Stimulated activated naive CD8-positive, alpha-beta T cell treated with anti-CD3 and anti-CD28 coated beads, Interleukin-15, Interleukin-2, amounts not matched to agents 100 U/mL and 50 U/mL, for 24 hours (primary cell): ENCODE results near the gene SLC9A2.

Experiments
- ATAC-seq: fragments of 150-1000 bp; cut with Tn5 transposase; one replicate; pipeline ENCODE4 v1.10.0; 2021
- DNase-seq: peaks from one replicate; pipeline ENCODE4 v3.0.0; 2021

Gene SLC9A2

GRCh38 chr2:102726128-102727087 is 107.1 kb downstream of the SLC9A2 start:
- ATAC-seq (no peak), DNase-seq (no peak)

DNA sequence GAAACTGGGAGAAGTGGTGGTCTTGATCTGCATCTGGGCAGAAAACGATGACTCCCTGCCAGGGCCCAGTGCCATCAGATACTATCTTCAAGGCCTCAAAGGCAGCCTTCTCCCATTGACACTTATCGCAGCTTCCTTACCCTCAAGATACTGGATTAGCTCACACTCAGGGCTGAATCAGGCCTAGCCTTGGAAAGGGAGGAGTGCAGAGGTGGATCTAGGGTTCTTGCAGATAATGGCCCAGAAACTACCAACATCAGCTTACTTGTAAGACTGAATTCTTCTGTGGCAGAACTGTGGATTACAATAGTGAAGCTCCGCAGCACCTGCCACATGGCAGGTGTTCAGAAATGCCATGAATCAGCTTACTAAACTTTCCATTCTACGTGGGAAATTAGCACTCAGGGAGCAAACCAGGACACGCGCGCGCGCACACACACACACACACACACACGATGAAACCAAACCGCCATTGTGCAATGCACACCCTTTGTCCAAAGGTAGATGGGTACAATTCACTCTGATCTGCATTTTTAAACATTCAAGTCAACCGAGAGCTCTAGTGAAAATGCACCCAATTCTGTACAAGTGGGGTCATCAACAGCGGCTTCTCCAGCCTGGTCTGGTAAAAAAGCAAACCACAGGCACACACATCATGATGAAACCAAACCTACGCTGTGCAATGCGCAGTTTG is 116.2 kb downstream of the SLC9A2 start:
- DNase-seq (peak; percentile 14), ATAC-seq (no peak)

DNA sequence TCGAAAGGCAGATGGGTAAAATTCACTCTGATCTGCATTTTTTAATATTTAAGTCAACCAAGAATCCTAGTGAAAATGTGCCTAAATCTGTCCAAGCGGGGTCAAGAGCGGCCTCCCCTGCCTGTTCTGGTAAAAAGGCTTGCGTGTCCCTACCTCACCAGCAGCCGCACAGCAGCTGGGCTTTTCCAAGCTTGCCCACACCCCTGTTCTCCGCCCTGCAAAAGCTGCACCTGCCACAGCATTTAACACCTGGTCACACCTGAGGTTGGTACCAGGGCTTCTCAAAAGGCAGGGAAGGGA is 116.7 kb downstream of the SLC9A2 start:
- DNase-seq (peak; percentile 30), ATAC-seq (peak; percentile 10)

- DNase-seq: peak; percentile 91
- ATAC-seq: peak; percentile 95
Observed at GRCh38 chr2:102736410-102737409, 117.4 kb downstream of the SLC9A2 start.

- no peak for DNase-seq
- no peak for ATAC-seq
Observed at GRCh38 chr2:102737431-102737830, 118.1 kb downstream of the SLC9A2 start.

GRCh38 chr2:102743259-102743658 is 123.9 kb downstream of the SLC9A2 start:
- DNase-seq (no peak), ATAC-seq (no peak)

DNA sequence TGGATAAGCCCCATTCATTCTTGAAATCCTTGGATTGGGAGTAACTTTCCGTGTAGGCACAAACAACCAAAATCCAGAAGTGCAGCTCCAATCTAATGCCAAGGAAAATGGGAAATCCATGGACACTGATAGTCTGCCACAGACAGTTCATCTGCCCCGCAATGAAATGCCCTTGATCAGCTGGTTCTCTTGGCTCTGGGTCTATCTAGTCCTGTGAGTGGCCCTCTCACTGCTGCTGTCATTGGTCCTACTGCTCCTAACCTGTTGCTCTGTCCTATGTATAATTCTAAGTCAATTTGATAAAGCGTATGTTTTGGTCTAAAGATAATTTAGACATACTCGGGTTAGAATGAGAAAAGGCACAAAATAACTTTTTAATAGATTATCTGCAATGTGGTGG is 128.8 kb downstream of the SLC9A2 start:
- DNase-seq (no peak), ATAC-seq (no peak)

- no peak for ATAC-seq
- no peak for DNase-seq
Observed at GRCh38 chr2:102749938-102750337, 130.6 kb downstream of the SLC9A2 start.

DNA sequence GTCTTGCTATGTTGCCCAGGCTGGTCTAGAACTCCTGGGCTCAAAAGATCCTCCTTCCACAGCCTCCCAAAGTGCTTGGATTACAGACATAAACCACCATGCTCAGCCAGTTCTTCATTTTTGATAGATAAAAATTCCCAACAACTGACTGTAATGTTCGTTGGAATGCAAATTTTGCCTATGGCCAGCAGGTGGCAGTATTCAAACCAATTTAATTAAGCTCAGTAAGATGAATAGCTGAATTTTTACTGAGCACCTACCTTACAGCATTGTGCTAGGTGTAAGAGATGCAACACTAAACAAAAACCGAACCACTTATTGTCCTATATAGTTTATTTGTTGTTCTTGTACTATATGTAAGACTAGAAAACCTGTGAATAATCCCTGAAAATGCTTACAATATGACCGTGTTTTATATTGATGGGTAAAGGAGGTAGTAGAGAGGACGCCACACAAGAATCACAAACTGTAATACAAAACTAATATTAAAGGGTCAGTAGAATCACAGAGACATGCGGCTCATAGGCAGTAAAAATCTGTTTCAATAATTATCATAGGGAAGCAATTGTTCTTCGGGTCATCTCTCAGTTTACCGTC is 134.3 kb downstream of the SLC9A2 start:
- DNase-seq: peak; percentile 12
- no peak for ATAC-seq

DNA sequence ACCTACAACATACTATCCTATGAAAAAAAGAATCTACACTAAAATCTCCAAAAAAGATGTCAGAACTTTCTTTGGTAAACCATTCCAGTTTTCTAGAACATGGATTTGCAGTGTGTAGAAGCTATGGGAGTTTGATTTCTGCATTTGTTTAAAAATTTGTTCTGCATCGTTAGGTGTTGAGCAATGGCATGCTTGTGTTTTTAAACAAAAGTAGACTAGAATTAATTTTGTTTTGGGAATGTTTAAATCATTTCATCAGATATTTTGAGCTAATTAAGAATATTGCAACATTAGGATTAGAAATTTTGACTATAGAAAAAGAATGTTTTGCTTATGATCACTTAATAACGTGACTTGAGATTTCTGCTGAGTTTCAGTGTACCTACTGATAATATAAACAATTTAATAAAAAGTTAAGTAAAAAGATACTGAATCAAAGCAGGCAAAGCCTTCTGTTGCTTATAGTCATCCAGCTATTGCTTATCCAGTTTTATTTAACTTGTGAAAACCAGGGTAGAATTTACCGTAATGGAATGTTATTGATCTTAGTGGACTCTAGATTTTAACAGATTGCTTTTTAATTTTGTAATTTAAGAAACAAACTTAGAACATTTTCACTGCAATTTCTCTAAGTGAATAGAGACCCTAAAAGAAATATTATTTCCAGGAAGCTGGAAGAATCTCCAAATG is 135.2 kb downstream of the SLC9A2 start:
- ATAC-seq (no peak), DNase-seq (no peak)

- ATAC-seq: no peak
- DNase-seq: no peak
Observed at GRCh38 chr2:102755284-102755683, 135.9 kb downstream of the SLC9A2 start.

DNA sequence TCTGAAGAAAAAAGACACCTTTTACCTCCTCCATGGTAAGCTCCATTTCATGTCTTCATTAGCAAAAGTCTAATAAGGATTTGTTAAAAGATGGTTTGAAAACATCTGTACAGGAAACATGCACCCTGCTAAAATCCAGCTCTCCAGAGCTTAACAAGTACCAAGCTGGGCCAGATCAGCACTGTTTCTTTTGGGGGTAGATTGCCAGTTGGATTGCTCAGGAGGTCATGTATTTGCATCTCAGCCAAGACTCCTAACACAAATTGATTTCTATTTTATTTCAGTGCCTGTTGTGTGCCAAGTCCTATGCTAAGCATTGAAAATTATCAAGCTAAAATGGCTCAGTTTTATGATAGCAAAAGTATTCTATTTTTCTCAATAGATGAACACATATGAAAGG is 139.1 kb downstream of the SLC9A2 start:
- ATAC-seq (no peak), DNase-seq (no peak)
